Liver (tissue), 3 donors: Measurements from ENCODE around the gene PPM1M.

Source experiments
- ATF3 ChIP-seq: IDR thresholded peaks from 2 replicates; pipeline ENCODE4 v1.6.1; 2016; ENCODE audit warnings: antibody characterized with exemption
- CTCF ChIP-seq: fragments of 150-350 bp; IDR thresholded peaks from 2 replicates; pipeline ENCODE4 v1.5.1; 2017; ENCODE audit warnings: improper control_type of control experiment, low read depth, low read length; ENCODE audit not compliant: missing input control
- FOXA1 ChIP-seq: IDR thresholded peaks from 2 replicates; pipeline ENCODE4 v1.6.1; 2016; ENCODE audit warnings: antibody characterized with exemption
- GABPA ChIP-seq, 2 donors: IDR thresholded peaks in 1 of 2; conservative IDR thresholded peaks in 1 of 2; 2 replicates each; pipeline ENCODE4 v1.6.1; 2016; ENCODE audit warnings: antibody characterized with exemption in 2 of 2, mild to moderate bottlenecking in 1 of 2, moderate library complexity in 1 of 2
- JUND ChIP-seq, 2 donors: IDR thresholded peaks; 2 replicates each; pipeline ENCODE4 v1.6.1; 2016; ENCODE audit warnings: antibody characterized with exemption in 2 of 2
- MAX ChIP-seq: IDR thresholded peaks from 2 replicates; pipeline ENCODE4 v1.6.1; 2016; ENCODE audit warnings: antibody characterized with exemption
- RAD21 ChIP-seq, 2 donors: IDR thresholded peaks; 2 replicates each; pipeline ENCODE4 v1.6.1; 2016; ENCODE audit warnings: antibody characterized with exemption in 2 of 2, mild to moderate bottlenecking in 2 of 2
- REST ChIP-seq: IDR thresholded peaks from 2 replicates; pipeline ENCODE4 v1.6.1; 2016; ENCODE audit warnings: antibody characterized with exemption, mild to moderate bottlenecking
- SP1 ChIP-seq: IDR thresholded peaks from 2 replicates; pipeline ENCODE4 v1.6.1; 2018; ENCODE audit warnings: antibody characterized with exemption, mild to moderate bottlenecking
- TAF1 ChIP-seq: conservative IDR thresholded peaks from 2 replicates; pipeline ENCODE4 v1.6.1; 2016; ENCODE audit warnings: antibody characterized with exemption, mild to moderate bottlenecking
- YY1 ChIP-seq: IDR thresholded peaks from 2 replicates; pipeline ENCODE4 v1.6.1; 2016; ENCODE audit warnings: antibody characterized with exemption, mild to moderate bottlenecking
- donor health status: healthy.
- donor health status: healthy.

- TF ChIP-seq SP1 = no peak
- TF ChIP-seq CTCF = no peak
- TF ChIP-seq FOXA1 = no peak
- TF ChIP-seq MAX = no peak
- TF ChIP-seq RAD21 (IDR thresholded peaks at IDR 0.05) = no peak
- TF ChIP-seq ATF3 = no peak
- no peak for TF ChIP-seq GABPA (IDR thresholded peaks at IDR 0.05 in 1 of 2, conservative IDR thresholded peaks at IDR 0.05 in 1 of 2)
- no peak for TF ChIP-seq REST
- no peak for TF ChIP-seq JUND (IDR thresholded peaks at IDR 0.05)
- TF ChIP-seq YY1 = no peak
- TF ChIP-seq TAF1 = no peak
These were observed 45.3 kb downstream of the PPM1M start for GRCh38 chr3:52290596-52291507.
